Thyroid gland (tissue), 4 donors: ENCODE results near the gene OPALIN.

Experiments
- CTCF ChIP-seq, 6 experiments: fragments of 200-600 bp in 3 of 6; fragments of 450-650 bp in 3 of 6; sonication (generic) in 3 of 6; IDR thresholded peaks; one replicate each; pipeline ENCODE4 v1.5.1; 2016 to 2019; ENCODE audit warnings: antibody characterized with exemption in 6 of 6, mild to moderate bottlenecking in 2 of 6, inconsistent platforms in 1 of 6, moderate library complexity in 1 of 6
- POLR2A ChIP-seq, 2 donors: fragments of 450-650 bp; IDR thresholded peaks; one replicate each; pipeline ENCODE4 v1.6.1; 2017; ENCODE audit warnings: antibody characterized with exemption in 2 of 2, mild to moderate bottlenecking in 2 of 2, moderate library complexity in 1 of 2

GRCh38 chr10:96380821-96381220 is 22.0 kb upstream of the OPALIN start:
- TF ChIP-seq POLR2A (IDR thresholded peaks at IDR 0.05) (no peak), CTCF (IDR thresholded peaks at IDR 0.05) (no peak)
